ENCODE data around the gene ATP5MC2. TPM values are rescaled to one million over a fixed set of nuclear protein-coding genes. Genes with fewer than 3 reads are reported as not detected.

The ATP5MC2 gene
- total and polyA plus RNA-seq, 2 of the 4 experiments (the other 2 are of a cell fraction), result 309 to 361 TPM

GRCh38 chr12:53719649-53720048, 43.8 kb upstream of the ATP5MC2 start:
- no peak overlapping the region for H3K4me2 ChIP-seq (ENCODE audit: low read depth, low read length)
- no peak for ATAC-seq (ENCODE audit: low read depth)
- H3K4ac ChIP-seq (ENCODE audit: low read depth, low read length), result no peak overlapping the region
- H3K4me3 ChIP-seq (ENCODE audit: insufficient read depth, low read depth, low read length), result no peak overlapping the region
- no peak overlapping the region for H2AK9ac ChIP-seq (replicated peaks; ENCODE audit: low read depth, low read length, poor library complexity)
- H3K79me1 ChIP-seq (ENCODE audit: low read depth in 1 of 2, low read length in 2 of 2), result no peaks in the 10 kb centered on the region; a peak in 1 of 4 replicates
- H3K9me1 ChIP-seq (ENCODE audit: insufficient read depth, low read length), result peaks cover 4% of the 10 kb centered on the region; the same call in 1 of the 2 replicates
- no peak overlapping the region for H4K5ac ChIP-seq (ENCODE audit: low read depth, low read length)
- BruUV-seq (replicated peaks), result no TSS peak
- H2BK120ac ChIP-seq (ENCODE audit: low read depth, low read length), result no peak overlapping the region
- H2BK20ac ChIP-seq (ENCODE audit: low read depth, low read length), result no peak overlapping the region
- no peak overlapping the region for H3K23ac ChIP-seq (ENCODE audit: low read depth, low read length)
- CTCF ChIA-PET, result interaction anchor here (0.7 kb wide), 1 partner anchor 27 kb away, joined by 4 read pairs; no protein-coding TSS in a partner anchor
- H3K18ac ChIP-seq (ENCODE audit: low read depth, low read length), result no peak overlapping the region
- no peak overlapping the region for H4K8ac ChIP-seq (ENCODE audit: low read depth in 2 of 2, low read length in 2 of 2)
- no peak overlapping the region for H2AFZ ChIP-seq (replicated peaks; ENCODE audit: low read length, poor library complexity)
- POLR2A ChIA-PET (ENCODE audit: unreplicated experiment), result no interaction called here
- no peak overlapping the region for H3K56ac ChIP-seq (ENCODE audit: extremely low read depth, insufficient read depth, low read length)
- H3K9me3 ChIP-seq (ENCODE audit: control insufficient read depth, insufficient read depth, low read length), result no peaks in the 10 kb centered on the region
- WGBS, 2 experiments (ENCODE audit: extremely low coverage in 2 of 2, insufficient read length in 1 of 2), result no CpG with 5 or more reads among the region's 2 CpGs
- H4K20me1 ChIP-seq (ENCODE audit: insufficient read depth, low read length), result peaks cover 3% of the 10 kb centered on the region; the same call in 1 of the 2 replicates
- in situ Hi-C loops (cut with MboI; ENCODE audit: low sequenced_read_pairs), result no loop called here
- no peak for DNase-seq
- dilution Hi-C loops (cut with HindIII; ENCODE audit: low sequenced_read_pairs, unreplicated experiment), result no loop called here
- no peak overlapping the region for H2AK5ac ChIP-seq (ENCODE audit: low read depth, low read length)
- no peak overlapping the region for H3K14ac ChIP-seq (replicated peaks; ENCODE audit: low read depth, low read length)
- peaks cover 7% of the 10 kb centered on the region; the same call in 1 of the 2 replicates for H3K4me1 ChIP-seq (ENCODE audit: control insufficient read depth, insufficient read depth, low read length)
- H3K27ac ChIP-seq (ENCODE audit: insufficient read depth, low read length), result no peak overlapping the region
- H3K9ac ChIP-seq (ENCODE audit: low read depth, low read length), result no peak overlapping the region
- peaks cover 56% of the 10 kb centered on the region for H3K36me3 ChIP-seq (ENCODE audit: control insufficient read depth, insufficient read depth, low read length)
- intact Hi-C loops (cut with micrococcal nuclease), result no loop called here
- no peak overlapping the region for H4K91ac ChIP-seq (ENCODE audit: insufficient read depth, low read depth, low read length)
- TF ChIP-seq FOS (IDR thresholded peaks at IDR 0.05; ENCODE audit: low read depth, low read length), result no peak
- no peak for TF ChIP-seq CHD1 (IDR thresholded peaks at IDR 0.05; ENCODE audit: low read depth, low read length)
- TF ChIP-seq RAD21 (IDR thresholded peaks at IDR 0.05; ENCODE audit: low read length), result no peak
- no peak for TF ChIP-seq BHLHE40 (IDR thresholded peaks at IDR 0.05; ENCODE audit: low read depth, low read length)
- TF ChIP-seq CTCF (conservative IDR thresholded peaks at IDR 0.05; ENCODE audit: low read depth, low read length), result no peak
- no peak for TF ChIP-seq CEBPB (IDR thresholded peaks at IDR 0.05; ENCODE audit: low read depth, low read length)
- TF ChIP-seq MXI1 (IDR thresholded peaks at IDR 0.05; ENCODE audit: borderline replicate concordance, low read depth, low read length), result no peak
- no peak for TF ChIP-seq ELK1 (IDR thresholded peaks at IDR 0.05; ENCODE audit: borderline replicate concordance, low read depth, low read length)
- no peak for TF ChIP-seq RFX5 (IDR thresholded peaks at IDR 0.05; ENCODE audit: low read depth, low read length)
- H2BK15ac ChIP-seq (ENCODE audit: low read depth, low read length), result no peak overlapping the region
- H2BK5ac ChIP-seq (ENCODE audit: low read depth, low read length, poor library complexity, severe bottlenecking), result no peak overlapping the region
- H3K27me3 ChIP-seq (ENCODE audit: control insufficient read depth, insufficient read depth, low read length), result no peaks in the 10 kb centered on the region
